ENCODE measurements around the gene INO80.
"Not testable (repeated sequence)": the region's sequence is repeated elsewhere in the genome, so short reads cannot be mapped to it uniquely, and the experiment has no call there.

The INO80 gene

DNA sequence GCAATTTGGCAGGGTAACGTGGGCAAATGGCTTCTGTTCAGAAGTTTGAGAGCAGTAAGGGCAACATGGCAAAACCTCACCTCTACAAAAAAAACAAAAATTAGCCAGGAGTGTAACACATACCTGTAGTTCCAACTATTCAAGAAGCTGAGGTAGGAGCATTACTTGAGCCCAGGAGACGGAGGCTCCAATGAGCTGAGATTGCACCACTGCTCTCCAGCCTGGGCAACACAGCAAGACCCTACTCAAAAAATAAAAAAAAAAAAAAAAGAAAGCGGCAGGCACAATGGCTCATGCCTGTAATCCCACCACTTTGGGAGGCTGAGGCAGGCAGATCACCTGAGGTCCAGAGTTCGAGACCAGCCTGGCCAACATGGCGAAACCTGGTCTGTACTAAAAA is 5.9 kb upstream of the INO80 start:
- DNase-seq (ENCODE audit: low spot score) = no peak

DNA sequence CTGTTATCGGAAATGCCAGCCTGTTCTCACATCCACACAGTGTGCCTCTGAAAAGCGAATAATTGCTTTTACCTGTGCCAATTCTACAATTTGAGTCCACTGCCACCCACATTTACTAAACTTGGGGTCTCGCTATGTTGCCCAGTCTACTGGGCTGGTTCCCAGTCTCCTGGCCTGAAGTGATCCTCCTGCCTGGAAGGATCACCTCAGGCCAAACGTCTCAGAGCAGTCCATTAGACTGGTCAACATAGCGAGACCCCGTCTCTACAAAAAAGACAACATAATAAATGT is 827 bp upstream of the INO80 start:
- no peak for DNase-seq (ENCODE audit: low spot score)

DNA sequence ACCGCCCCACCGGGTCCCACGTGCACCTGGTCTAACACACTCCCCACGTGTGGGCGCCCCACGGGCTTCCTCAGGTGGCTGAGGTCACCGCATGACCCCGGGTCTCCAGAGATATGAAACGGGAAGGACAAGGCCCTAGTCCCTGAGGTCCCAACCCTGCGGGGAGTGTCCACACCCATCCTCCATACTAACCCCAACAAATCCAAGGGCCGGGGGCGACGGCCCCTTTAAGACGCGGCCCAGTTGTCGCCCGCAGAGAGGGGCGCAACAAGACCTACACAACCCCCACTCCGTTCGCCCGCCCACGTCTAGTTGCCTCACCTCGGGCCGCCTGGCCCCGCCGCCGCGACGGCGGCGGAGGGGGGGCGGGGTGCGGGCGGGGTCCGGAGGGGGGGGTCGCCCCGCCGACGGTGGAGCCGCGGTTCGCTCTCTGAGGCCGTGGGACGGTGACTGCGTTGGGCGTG is 396 bp downstream of the INO80 start:
- DNase-seq (ENCODE audit: low spot score) = no peak

DNA sequence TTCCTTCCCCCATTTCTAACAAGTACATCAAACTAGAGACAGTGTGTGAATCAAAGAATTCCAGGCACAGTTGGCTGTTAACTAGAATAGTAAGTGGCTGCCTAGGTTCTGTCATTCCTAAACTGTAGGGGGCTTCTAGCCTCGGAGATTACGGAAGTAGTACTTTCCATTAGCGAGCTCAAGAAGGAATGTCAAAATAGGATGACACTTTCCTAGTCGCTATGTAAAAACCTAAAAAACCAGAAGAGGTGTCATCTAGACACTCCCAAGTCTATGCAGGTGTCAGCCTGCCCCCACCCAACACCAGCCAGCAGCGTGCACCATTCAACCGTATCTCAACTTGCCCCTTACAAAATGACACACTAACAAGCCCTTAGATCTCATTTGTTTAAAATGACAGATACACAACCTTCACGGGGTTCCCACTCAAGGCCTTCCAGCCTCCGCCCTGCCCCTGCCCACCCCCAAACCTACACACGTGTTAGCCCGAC is 874 bp downstream of the INO80 start:
- DNase-seq (ENCODE audit: low spot score) = no peak

DNA sequence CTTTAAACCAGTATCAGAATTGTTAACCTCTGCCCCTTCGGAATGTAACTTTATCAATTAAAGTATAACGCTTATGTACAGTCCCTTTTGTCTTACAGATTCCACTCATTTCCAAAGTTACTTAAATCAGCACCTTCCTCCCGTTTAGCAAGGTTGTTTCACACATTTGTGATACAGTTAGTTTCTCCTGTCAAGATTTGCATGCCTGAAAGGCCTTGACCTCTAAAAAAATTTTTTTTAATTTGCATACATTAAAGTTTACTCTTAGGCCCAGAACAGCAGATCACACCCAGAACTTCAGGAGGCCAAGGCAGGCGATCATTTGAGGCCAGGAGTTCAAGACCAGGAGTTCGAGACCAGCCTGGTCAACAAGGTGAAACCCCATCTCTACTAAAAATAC is 9.1 kb downstream of the INO80 start:
- no peak for DNase-seq (ENCODE audit: low spot score)

DNA sequence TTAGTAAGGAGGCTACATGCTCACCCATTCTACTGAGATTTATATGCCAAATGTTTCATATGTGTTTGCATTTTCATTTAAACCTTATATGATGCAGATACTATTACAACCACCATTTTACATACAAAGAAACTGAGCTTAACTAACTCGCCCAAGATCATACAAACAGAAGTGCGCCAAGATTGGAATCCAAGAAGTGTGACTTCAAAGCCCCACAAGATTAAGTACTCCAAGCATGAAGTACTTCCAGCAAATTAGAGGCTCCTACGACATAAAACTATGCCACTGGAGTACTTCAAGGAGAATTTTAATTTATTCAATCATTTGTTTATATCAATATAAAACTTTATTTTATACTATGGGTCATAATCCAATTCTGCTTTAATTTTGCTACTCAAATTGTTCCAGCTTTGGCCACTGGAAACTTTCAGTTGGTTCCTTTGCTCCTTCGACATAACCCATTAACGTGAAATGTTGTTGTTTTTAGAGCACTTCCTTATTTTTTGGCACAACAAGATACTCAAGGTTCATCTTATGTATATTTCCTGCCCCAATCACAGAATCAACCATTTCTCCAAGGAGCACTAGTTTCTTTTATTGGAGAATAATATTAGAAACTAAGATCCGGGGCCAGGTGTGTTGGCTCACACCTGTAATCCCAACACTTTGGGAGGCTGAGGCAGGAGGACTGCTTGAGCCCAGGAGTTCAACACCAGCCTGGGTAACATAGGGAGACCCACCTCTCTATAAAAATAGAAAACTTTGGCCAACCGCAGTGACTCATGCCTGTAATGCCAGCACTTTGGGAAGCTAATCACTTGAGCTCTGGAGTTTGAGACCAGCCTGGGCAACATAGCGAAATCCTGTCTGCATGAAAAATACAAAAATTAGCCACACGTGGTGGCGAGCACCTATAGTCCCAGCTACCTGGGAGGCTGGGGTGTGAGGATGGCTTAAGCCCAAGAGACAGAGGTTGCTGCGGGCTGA is 10.4 kb downstream of the INO80 start:
- no peak for DNase-seq (ENCODE audit: low spot score)

DNA sequence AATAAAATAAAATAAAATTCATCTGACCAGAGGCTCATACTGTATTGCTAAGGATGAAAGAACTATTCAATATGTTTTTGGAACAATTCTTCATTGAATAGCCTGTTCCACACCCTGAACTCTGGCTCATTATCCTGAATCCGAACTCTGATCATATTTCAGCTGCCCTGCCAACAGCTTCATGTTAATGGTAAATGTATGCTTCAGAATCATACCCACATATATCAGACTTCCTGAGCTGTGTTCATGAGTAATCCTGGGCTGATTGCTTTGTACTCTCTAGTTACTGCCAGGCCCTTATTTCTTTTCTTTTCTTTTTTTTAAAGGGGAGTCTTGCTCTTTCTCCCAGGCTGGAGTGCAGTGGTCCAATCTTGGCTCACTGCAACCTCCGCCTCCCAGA is 11.8 kb downstream of the INO80 start:
- peak; percentile 28 for DNase-seq (ENCODE audit: low spot score)

DNA sequence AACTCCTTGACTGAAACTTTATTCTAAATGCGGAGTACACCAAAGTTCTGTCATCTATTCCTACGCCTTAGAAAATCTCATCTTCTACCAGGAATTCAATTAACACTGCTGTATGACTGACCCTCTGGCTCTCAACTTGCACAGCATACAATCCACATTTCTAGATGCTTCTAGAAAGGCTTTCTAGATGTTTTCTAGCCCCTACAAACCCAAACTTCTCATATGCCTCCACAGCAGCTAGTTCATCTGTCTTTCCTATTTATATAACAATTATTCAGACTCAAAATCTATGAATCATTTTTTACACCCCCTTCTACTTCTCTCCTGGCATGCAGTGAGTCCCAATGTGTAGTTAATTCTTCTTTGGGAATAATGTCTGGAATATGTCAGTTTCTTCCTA is 13.2 kb downstream of the INO80 start:
- DNase-seq (ENCODE audit: low spot score) = no peak

DNA sequence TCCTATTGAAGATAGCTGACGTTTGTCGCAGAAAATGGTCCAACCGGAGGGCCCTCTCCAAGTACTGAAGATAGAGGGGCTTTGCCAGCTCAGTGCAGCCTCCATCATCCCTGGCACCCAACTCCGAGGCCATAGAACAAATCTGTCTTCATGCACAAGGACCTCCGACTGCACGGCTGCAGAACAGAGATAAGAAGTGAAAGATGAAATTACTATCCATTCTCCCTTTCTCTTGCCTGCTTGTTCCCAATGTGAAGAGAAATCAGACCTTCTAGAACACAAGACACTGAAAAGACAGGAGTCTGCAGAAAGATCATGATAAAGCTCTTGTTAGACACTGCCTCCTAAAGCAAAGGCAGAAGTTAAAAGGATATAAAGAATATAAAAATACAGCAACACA is 19.9 kb downstream of the INO80 start:
- no peak for DNase-seq (ENCODE audit: low spot score)

DNA sequence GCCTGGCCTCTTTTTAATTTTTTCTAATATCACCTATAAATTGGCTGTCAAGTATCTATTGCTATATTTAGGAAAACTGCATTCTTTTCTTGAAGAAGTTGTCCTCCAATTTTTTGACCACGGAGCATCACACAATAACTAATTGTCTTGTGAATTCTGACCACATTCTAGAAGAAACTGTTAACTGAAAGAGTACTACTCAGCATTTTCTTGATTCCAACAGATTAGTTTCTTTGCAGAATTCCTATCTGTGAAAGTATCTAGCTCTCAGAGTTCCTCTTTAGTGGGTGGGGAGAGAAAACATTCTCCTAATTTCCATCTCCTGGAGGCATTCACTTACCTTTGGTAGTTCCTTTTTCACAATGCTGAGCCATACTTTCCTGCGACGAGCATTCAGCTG is 31.1 kb downstream of the INO80 start:
- DNase-seq (ENCODE audit: low spot score) = no peak

DNA sequence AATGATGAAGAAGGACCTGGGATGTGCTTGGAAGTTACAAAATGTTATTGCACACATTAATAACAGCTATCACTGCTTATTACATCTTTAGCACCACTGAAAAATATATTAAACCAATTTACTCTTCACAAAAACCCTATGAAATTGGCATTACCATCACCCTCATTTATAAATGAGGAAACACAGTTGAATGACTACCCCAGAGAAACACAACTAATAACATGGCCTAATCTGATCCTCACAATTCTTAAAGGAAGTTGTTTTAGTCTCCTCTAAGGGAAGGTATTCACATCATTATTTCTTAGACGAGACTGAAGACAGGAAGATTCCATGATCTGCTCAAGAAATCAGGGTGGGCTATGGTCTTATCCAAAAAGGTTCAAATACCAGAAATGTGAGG is 35.9 kb downstream of the INO80 start:
- no peak for DNase-seq (ENCODE audit: low spot score)

DNA sequence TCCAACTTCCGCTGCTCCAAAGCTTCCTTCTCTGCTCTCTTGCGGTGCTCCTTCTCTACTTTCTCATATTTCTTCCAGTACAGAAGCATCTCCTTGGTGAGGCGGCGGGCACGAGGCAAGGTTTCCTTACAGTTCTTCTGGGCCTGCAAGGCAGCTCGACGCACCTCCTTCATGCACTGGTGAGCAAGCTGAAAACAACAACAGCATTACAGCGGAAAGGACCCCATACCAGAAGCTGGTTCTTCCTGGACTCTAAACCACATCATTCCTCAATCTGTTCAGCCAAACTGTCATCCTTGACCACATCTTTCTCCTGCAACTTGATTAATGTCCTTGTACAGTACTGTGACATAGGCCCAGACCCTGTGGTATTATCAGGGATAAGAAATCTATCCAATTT is 36.4 kb downstream of the INO80 start:
- no peak for DNase-seq (ENCODE audit: low spot score)

DNA sequence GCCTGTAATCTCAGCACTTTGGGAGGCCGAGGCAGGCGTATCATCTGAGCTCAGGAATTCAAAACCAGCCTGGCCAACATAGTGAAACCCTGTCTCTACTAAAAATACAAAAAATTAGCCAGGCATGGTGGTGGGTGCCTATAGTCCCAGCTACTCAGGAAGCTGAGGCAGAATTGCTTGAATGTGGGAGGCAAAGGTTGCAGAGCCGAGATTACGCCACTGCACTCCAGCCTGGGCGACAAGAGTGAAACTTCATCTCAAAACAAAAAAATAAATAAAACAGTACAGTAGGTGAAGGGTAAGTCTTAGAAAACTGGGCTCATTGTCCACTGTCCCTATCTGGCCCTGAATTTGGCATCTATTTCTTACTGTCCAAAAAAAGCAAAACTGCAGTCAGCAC is 37.2 kb downstream of the INO80 start:
- not testable (repeated sequence) for DNase-seq (ENCODE audit: low spot score)

DNA sequence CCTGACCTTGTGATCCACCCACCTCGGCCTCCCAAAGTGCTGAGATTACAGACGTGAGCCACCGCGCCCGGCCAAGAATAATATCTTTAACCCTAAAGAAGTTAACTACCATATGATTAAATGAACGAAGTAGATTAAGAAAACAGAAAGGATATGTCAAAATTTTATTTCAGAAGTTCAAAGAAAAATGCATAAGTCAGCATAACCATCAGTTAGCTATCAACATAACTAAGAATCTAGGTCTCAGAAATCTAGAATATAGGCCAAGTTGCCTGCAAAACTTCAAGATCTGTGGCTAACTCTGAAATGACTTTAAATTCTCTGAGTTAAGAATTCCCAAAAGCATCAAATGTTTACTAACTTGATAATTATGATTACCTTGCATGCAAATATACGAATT is 38.0 kb downstream of the INO80 start:
- no peak for DNase-seq (ENCODE audit: low spot score)

DNA sequence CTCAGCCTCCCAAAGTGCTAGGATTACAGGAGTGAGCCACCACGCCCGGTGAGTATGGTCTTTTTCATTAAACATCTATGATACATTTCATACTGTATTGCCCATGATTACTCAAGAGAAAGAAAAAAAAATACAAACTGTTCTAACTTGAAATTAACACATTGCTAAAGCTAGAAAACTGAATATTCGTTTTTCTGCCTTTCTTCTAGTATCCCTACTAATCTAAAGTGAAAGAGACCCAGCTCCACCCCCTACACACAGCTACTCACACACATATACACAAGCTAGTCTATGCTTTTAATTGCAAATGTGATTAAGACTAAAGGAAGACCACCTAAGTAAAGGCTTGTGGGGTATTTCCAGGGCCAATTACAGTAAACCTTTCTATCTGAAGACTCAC is 43.1 kb downstream of the INO80 start:
- DNase-seq (ENCODE audit: low spot score) = no peak

DNA sequence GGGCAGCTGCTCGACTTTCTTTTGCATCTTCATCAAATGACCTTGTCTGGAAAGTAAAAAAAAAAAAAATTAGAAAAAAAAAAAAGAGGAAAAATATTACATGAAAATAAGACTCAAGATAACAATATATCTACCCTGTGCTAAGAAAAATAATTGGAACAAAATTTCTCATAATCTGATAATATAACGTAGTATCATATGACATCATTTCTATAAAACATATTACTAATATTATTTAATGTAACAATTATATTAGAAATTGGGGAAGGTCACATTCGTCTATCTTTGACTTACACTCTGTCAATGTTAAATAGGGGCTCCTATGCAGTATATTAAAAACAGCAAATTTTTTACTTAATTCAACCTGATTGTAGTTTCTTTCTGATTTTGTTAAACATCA is 44.1 kb downstream of the INO80 start:
- no peak for DNase-seq (ENCODE audit: low spot score)

DNA sequence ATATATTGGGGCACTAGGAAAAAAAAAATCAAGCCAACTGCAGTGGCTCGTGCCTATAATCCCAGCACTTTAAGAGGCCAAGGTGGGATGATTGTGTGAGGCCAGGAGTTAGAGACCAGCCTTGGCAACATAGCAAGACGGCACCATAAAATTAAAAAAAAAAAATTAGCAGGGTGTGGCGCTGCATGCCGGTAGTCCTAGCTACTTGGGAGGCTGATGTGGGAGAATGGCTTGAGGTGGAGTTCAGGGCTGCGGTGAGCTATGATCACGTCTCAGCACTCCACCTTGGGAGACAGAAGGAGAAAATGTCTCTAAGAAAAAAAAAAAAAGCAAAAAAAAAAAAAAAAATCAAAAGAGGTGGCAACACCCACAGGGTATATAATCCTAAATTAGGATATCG is 49.6 kb downstream of the INO80 start:
- DNase-seq (ENCODE audit: low spot score) = no peak

DNA sequence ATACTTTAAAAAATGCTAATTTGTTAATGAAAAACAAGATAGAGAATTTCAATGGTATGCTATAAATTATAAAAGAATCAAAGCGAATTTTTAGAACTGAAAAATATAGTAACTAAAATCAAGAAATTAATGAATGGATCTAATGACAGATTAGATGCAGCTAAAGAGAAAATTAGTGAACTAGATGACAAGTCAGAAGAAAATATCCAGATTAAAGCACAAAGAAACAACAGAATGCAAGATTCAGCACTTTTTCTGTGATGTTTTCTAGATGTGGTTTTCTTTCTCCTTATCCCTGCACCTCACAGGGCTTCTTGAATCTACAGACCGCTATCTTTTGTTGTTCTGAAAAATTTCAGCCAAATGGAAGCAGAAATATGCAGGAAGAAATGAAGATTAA is 54.4 kb downstream of the INO80 start:
- DNase-seq (ENCODE audit: low spot score) = no peak

DNA sequence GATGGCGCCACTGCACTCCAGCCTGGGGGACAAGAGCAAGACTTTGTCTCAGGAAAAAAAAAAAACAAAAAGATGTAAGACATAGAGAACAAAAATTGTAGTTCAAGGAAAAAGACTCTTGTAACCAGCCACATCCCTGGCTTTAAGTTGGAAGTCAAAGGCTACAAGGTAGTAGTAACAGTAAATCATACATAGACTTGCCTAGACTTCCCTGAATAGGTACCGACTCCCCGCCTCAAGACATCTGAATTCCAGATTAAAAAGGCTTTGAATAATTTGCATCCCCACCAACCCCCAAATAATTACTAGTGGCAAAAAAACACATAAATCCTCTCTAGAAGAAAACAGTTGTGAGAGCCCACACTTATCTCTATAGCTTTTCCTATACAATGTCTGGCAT is 55.6 kb downstream of the INO80 start:
- no peak for DNase-seq (ENCODE audit: low spot score)

DNA sequence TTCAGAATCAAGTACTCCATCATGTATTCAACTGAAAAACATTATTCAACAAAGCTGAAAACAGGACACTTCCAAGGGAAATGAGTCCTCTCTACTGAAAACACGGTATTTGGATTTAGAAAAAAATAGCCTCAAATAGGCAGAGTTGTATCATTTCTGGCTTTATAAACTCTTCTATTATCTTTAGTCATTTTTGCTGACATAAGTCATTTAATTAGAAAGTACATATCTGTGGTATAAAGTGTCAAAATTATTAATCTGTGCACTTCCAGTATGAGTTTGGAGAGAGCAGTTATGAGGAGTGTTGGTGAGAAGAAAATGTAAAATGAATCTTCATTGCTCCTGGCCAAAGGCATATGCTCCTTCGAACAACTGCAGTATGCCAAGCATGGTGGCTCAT is 59.3 kb downstream of the INO80 start:
- DNase-seq (ENCODE audit: low spot score) = no peak

DNA sequence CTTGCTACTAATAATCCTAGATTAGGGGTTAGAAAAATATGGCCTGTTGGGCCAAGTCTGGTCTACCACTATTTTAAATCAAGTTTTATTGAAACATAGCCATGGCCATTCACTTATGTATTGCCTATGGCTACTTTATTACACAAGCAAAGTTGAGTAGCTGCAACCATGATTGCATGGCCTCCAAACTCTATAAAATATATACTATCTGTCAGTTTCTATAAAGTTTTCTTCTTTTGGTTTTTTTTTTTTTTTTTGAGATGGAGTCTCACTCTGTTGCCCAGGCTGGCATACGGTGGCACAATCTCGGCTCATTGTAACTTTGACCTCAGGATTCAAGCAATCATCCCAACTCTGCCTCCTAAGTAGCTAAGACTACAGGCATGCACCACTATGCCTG is 60.4 kb downstream of the INO80 start:
- no peak for DNase-seq (ENCODE audit: low spot score)

DNA sequence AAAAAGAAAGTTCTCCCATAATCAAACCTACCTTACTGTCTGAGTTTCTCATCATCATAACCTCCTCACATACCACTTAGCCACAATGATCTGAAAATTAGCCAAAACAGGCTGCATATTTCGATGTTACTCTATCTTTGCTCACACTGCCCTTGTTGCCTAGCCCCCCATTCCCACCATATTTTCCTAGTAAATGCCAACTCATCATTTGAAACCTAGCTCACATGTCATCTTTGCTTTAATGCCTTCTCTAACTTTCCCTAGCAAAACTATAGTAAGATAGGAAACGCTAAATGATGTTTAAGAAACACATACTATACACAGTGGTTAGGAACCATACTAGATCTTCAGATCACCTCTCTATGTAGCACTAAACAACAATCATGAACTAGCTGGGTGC is 64.9 kb downstream of the INO80 start:
- DNase-seq (ENCODE audit: low spot score) = no peak

DNA sequence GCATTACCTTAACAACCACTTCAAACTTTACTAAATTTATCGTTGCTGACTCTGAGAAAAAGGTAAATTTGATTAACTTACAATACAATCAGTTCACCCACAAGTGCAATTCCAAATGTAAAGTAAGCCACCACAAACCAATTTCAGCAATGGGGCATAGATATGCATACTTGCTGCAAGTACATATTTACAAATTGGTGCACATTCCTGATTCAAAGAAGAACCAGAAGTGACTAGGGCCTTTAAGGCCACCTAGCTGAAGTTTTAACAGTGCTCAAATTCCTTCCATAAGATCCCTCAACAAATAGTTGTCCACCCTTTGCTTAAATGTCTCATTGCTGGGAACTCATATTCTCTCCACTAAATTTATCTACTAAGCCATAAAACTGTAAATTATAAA is 67.2 kb downstream of the INO80 start:
- DNase-seq (ENCODE audit: low spot score) = no peak

DNA sequence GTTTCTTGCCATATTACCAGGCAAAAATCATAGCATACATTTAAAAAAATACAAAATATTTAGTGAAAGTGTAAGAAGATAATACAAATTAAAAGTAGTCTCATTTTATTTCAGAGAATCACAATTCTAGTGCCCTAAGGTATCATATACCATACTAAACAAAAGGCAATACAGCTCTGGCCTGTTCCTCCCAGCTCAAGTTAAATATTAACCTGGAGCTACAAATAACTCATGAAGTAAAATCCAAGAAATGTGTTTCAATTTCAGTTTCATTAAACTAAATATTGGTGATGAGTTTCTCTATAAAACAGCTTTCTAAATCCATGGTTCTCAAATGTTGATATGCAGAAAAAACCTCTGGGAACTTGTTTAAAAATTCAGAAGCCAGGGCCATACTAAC is 67.7 kb downstream of the INO80 start:
- no peak for DNase-seq (ENCODE audit: low spot score)

Data from COLO829 (cell line).